Colonic mucosa (tissue), 4 donors: Measurements from ENCODE around the gene EPHB1. TPM values are rescaled to one million over a fixed set of nuclear protein-coding genes. Genes with fewer than 3 reads are reported as not detected.

Source experiments
- DNase-seq: peaks from one replicate; pipeline ENCODE4 v3.0.0-alpha.2; 2020
- H3K27ac ChIP-seq: fragments of 200-600 bp; one replicate; pipeline ENCODE4 v1.8.0; 2021
- H3K27me3 ChIP-seq: fragments of 200-600 bp; one replicate; pipeline ENCODE4 v1.8.0; 2021
- H3K36me3 ChIP-seq: fragments of 200-600 bp; one replicate; pipeline ENCODE4 v1.8.0; 2021
- H3K4me1 ChIP-seq: fragments of 200-600 bp; one replicate; pipeline ENCODE4 v1.8.0; 2021; ENCODE audit warnings: mild to moderate bottlenecking
- H3K4me3 ChIP-seq: fragments of 200-600 bp; one replicate; pipeline ENCODE4 v1.8.0; 2021
- H3K9ac ChIP-seq, 2 donors: one replicate each; pipeline ENCODE4 v1.7.0; 2013; ENCODE audit warnings: control low read depth in 2 of 2, low read depth in 2 of 2, low read length in 2 of 2
- H3K9me3 ChIP-seq: fragments of 200-600 bp; one replicate; pipeline ENCODE4 v1.8.0; 2021
- intact Hi-C: fragments of 100-400 bp; cut with DNase I; formaldehyde crosslinking; loops from one replicate; pipeline ENCODE4 v1.14.1; 2022
- total RNA-seq, 2 donors: library from RNA; stranded (reverse); fragmentation: NEBNext Ultra II Directional in 1 of 2; extraction: Animal tissue kit (Norgen Biotek cat#: 25700) in 1 of 2; gene quantifications; one replicate each; pipeline ENCODE4 v1.2.1, GENCODE V29; 2021
- TF ChIP-seq, protein P1 (sequence below): fragments of 200-600 bp; IDR thresholded peaks from one replicate; pipeline ENCODE4 v1.8.0; 2022; ENCODE audit warnings: antibody characterized with exemption, mild to moderate bottlenecking
- donor health status: healthy.
- donor health status: DM: no; HTN: no; CAD: no.
- donor health status: DM: no; HTN: no; CAD: no.

EPHB1 gene
- total RNA-seq, 2 donors from 2014 or later, result 0.40 to 0.74 TPM

DNA sequence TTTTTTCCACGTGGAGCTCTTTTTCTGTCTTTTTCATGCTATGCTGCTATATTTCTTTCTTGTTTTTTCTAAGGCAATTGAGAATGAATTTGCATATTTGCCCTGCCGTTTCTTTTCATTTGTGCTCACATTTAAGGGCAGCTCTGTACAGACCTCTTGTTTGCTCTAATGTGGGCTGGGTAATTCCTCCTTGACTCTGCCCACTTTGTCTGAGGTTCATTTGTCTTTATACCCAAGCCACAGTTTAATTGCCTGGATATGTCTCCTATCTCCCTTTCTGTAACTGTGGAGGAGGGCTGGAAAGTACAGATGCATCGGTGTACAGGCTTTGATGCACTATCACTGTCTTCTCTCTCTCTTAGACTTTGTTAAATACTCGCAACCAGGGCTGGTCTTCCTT is 195.9 kb downstream of the EPHB1 start:
- Histone ChIP-seq H3K36me3 (no peaks in the 10 kb centered on the region), H3K27ac (no peak overlapping the region), H3K9me3 (no peaks in the 10 kb centered on the region), H3K4me3 (no peak overlapping the region), H3K4me1 (no peaks in the 10 kb centered on the region), H3K27me3 (no peaks in the 10 kb centered on the region), H3K9ac (no peak overlapping the region)
- TF ChIP-seq, protein P1, sequence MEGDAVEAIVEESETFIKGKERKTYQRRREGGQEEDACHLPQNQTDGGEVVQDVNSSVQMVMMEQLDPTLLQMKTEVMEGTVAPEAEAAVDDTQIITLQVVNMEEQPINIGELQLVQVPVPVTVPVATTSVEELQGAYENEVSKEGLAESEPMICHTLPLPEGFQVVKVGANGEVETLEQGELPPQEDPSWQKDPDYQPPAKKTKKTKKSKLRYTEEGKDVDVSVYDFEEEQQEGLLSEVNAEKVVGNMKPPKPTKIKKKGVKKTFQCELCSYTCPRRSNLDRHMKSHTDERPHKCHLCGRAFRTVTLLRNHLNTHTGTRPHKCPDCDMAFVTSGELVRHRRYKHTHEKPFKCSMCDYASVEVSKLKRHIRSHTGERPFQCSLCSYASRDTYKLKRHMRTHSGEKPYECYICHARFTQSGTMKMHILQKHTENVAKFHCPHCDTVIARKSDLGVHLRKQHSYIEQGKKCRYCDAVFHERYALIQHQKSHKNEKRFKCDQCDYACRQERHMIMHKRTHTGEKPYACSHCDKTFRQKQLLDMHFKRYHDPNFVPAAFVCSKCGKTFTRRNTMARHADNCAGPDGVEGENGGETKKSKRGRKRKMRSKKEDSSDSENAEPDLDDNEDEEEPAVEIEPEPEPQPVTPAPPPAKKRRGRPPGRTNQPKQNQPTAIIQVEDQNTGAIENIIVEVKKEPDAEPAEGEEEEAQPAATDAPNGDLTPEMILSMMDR, result no peak
- intact Hi-C loops, result no loop called here
- DNase-seq, result no peak

DNA sequence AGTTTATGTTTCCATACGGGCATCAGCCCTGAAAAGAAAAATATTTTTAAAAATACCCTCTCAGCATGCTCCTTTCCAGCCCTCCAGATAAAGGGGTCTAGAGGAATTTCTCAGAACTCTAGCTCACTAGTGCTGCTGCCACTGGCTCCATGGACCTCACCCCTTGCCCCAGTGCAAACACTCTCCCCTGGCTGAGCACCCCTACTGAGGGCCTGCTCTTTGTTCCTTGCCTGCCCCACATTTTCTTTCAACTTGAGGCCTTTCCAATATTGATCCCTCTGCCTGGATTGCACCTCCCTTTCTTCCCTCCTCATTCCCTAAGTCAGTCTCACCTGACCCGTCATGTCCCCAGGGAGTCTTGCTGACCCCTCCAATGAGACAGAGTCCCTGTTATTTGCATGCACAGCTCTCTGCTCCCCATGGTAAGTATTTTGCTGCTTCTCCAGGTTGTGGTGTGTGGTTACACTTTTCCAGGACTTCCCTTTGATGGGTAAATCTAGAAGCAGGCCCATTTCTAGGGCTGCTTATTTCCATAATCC is 196.5 kb downstream of the EPHB1 start:
- Histone ChIP-seq H3K27ac (no peak overlapping the region), H3K4me3 (no peak overlapping the region), H3K9ac (no peak overlapping the region), H3K36me3 (no peaks in the 10 kb centered on the region), H3K27me3 (no peaks in the 10 kb centered on the region), H3K4me1 (no peaks in the 10 kb centered on the region), H3K9me3 (no peaks in the 10 kb centered on the region)
- intact Hi-C loops, result no loop called here
- DNase-seq, result no peak
- TF ChIP-seq, protein P1, result no peak

DNA sequence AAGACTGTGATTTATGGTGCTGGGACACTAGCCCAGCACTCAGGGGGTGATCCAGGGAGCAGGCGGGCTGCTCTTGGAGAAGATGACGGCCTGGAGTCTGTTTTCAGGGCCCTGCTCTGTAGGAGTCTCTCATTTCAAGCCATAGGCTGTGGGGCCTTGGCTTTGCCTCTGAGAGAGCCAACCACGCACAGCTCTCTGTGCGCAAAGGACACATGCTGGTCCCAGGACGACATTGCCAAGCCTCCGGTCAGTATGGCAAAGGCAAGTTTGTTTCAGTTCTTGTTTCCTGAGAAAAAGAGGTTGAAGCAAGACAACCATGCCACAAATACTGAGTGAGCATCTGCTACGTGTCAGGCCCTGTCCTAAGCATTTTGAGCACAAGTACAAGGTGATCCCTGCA is 197.1 kb downstream of the EPHB1 start:
- Histone ChIP-seq H3K27ac (no peak overlapping the region), H3K4me1 (no peaks in the 10 kb centered on the region), H3K9me3 (no peaks in the 10 kb centered on the region), H3K27me3 (no peaks in the 10 kb centered on the region), H3K36me3 (no peaks in the 10 kb centered on the region), H3K4me3 (no peak overlapping the region), H3K9ac (no peak overlapping the region)
- no peak for DNase-seq
- TF ChIP-seq, protein P1, result no peak
- intact Hi-C loops, result no loop called here

DNA sequence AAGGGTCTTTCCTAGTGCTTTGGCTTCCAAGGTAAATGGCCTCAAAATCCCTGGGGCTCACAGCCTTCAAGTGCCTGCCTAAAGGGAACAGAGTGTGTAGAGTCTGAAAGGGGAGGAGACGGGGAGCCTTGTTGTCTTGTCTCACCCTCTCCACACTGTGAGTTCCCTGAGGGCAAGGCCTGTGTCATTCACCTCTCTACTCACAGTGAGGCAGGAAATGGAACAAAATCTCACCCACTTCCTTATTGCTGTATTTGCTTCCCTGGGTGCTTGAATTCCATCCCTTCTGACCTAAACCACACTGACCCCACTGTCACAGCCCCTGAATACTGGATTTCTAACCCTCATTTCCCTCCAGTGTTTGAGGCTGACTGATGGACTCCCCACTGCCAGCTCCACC is 197.5 kb downstream of the EPHB1 start:
- H3K4me1 ChIP-seq, result no peaks in the 10 kb centered on the region
- H3K4me3 ChIP-seq, result no peak overlapping the region
- no peak overlapping the region for H3K9ac ChIP-seq
- no peaks in the 10 kb centered on the region for H3K27me3 ChIP-seq
- no peak for DNase-seq
- TF ChIP-seq, protein P1, result no peak
- intact Hi-C loops, result no loop called here
- no peaks in the 10 kb centered on the region for H3K36me3 ChIP-seq
- H3K9me3 ChIP-seq, result no peaks in the 10 kb centered on the region
- no peak overlapping the region for H3K27ac ChIP-seq

DNA sequence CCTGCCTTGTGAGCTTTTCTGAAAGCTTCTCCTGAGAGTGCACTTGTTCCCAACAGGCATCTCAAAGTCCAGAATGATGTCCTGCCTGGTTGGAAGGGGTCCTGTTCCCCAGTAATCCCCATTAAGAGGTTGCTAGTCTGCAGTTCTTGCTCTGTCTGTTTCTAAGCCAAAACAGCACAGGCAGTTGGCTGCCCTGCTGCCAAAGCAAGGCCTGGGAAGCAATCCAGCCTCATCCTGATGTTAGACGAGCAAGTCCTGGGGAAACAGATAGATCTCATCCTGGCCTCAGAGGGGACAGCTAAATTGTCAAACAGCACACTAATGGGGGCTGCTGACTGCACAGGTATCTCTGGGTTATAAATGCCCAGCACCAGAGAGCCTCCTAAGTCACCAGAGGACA is 198.0 kb downstream of the EPHB1 start:
- DNase-seq, result no peak
- no peaks in the 10 kb centered on the region for H3K36me3 ChIP-seq
- H3K4me1 ChIP-seq, result no peaks in the 10 kb centered on the region
- H3K27ac ChIP-seq, result no peak overlapping the region
- intact Hi-C loops, result no loop called here
- H3K27me3 ChIP-seq, result no peaks in the 10 kb centered on the region
- no peak overlapping the region for H3K9ac ChIP-seq
- no peaks in the 10 kb centered on the region for H3K9me3 ChIP-seq
- no peak overlapping the region for H3K4me3 ChIP-seq
- TF ChIP-seq, protein P1, result no peak
